ENCODE data around the gene COQ8B. TPM values are rescaled to one million over a fixed set of nuclear protein-coding genes. Genes with fewer than 3 reads are reported as not detected.

The COQ8B gene
- total RNA-seq, 2 experiments from 2014 or later = 23.4 to 33.5 TPM

- POLR2A ChIA-PET = no interaction called here
- CTCF ChIA-PET = interaction anchor here (1.2 to 1.6 kb wide), 2 partner anchors 21 to 136 kb away, joined by 3 read pairs; no protein-coding TSS in a partner anchor
- Mint-ChIP-seq H3K4me1 (no peaks in the 10 kb centered on the region), H3K27ac (no peak overlapping the region), H3K27me3 (no peaks in the 10 kb centered on the region), H3K9me3 (no peaks in the 10 kb centered on the region), H3K4me3 (no peak overlapping the region), H3K36me3 (ENCODE audit: low read depth) (peaks cover 6% of the 10 kb centered on the region)
- no peak for DNase-seq
Observed at GRCh38 chr19:40683437-40683836, 33.2 kb downstream of the COQ8B start.

DNA sequence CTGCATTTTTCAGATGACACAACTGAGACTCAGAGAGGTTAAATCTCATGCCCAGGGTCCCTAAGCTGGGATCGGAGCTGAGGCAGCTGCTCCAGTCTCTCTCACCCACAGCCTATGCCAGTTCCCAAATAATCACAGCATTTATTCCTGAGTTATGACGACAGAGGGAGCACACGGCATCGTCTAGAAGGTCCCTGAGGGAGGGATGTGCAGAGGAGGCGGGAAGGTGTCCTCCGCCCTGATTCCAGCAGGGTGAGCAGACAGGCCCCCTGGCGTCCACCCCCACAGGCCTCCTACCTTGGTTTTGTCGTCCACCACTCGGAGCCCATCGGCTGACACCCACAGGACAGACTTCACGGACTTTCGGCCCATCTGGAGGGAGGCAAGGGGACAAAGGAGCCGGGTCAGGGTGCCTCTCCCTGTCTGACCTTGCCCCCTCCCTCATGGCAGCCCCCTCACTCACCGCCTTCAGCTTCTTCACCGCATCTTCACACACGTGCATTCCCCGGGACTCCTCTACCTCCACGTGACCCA lies 34.2 kb downstream of the COQ8B start:
- Mint-ChIP-seq H3K27me3 (no peaks in the 10 kb centered on the region), H3K9me3 (no peaks in the 10 kb centered on the region), H3K36me3 (ENCODE audit: low read depth) (peaks cover 9% of the 10 kb centered on the region), H3K4me1 (no peaks in the 10 kb centered on the region), H3K27ac (no peak overlapping the region), H3K4me3 (no peak overlapping the region)
- POLR2A ChIA-PET = no interaction called here
- CTCF ChIA-PET = interaction anchor here (0.5 to 1.6 kb wide), 5 partner anchors 20 to 483 kb away, joined by 3 read pairs; no protein-coding TSS in a partner anchor
- no peak for DNase-seq

- H3K36me3 Mint-ChIP-seq (ENCODE audit: low read depth) = peaks cover 9% of the 10 kb centered on the region
- H3K27ac Mint-ChIP-seq = no peak overlapping the region
- H3K4me1 Mint-ChIP-seq = no peaks in the 10 kb centered on the region
- no peak for DNase-seq
- H3K4me3 Mint-ChIP-seq = no peak overlapping the region
- ChIA-PET CTCF (no interaction called here), POLR2A (no interaction called here)
- H3K27me3 Mint-ChIP-seq = no peaks in the 10 kb centered on the region
- no peaks in the 10 kb centered on the region for H3K9me3 Mint-ChIP-seq
Observed at GRCh38 chr19:40681039-40681438, 35.6 kb downstream of the COQ8B start.

DNA sequence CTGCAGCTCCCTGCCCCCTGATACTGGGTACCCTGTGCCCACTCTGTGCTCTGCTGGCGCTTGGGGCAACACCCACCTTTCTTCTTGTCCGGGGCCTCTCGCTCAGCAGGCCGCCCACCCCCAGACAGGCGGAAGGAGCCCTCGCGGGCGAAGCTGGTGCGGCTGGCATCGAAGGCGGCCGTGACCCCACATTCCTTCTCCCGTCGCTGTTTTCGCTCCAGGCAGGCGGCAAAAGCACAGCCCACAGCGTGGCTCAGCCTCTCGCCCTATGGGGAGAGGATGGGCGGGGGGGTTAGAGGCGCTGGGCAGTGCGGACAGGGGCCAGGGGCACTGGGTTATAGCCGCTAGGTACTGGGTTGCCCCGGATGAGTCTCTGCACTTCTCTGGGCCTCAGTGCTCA lies 39.5 kb downstream of the COQ8B start:
- CTCF ChIA-PET = no interaction called here

DNA sequence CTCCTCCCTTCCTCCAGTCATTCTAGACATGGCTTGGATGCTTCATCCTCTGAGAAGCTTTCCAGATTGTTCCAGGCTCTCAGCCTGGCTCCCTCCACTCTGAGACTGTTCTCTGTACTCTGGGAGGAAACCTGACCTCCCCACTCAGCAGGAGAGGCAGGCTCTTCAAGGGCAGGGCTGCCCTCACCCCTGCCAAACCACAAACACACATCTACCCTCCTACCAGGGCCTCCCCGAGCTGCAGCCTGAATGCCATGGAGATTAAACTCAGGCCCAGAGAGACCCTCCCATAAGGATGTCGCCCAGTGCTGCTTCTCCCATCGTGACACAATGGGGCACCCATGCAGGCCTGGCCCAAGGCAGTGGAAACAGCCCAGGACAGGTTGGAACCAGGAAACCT lies 42.4 kb downstream of the COQ8B start:
- ChIA-PET CTCF (interaction anchor here (0.7 to 1.2 kb wide), 2 partner anchors 57 to 104 kb away, joined by 3 to 4 read pairs; partner anchors contain the start of gene RAB4B), POLR2A (no interaction called here)
- Mint-ChIP-seq H3K27ac (no peak overlapping the region), H3K4me3 (peak overlapping the region; percentile 9), H3K36me3 (ENCODE audit: low read depth) (peaks cover 16% of the 10 kb centered on the region), H3K9me3 (no peaks in the 10 kb centered on the region), H3K4me1 (peaks cover 1% of the 10 kb centered on the region), H3K27me3 (no peaks in the 10 kb centered on the region)
- DNase-seq = no peak

More for the DNA sequence above, 39.5 kb downstream of the COQ8B start:
- DNase-seq = no peak
- Mint-ChIP-seq H3K4me3 (no peak overlapping the region), H3K9me3 (no peaks in the 10 kb centered on the region), H3K4me1 (peaks cover 1% of the 10 kb centered on the region), H3K36me3 (ENCODE audit: low read depth) (peaks cover 8% of the 10 kb centered on the region), H3K27ac (no peak overlapping the region), H3K27me3 (no peaks in the 10 kb centered on the region)
- POLR2A ChIA-PET = no interaction called here

DNA sequence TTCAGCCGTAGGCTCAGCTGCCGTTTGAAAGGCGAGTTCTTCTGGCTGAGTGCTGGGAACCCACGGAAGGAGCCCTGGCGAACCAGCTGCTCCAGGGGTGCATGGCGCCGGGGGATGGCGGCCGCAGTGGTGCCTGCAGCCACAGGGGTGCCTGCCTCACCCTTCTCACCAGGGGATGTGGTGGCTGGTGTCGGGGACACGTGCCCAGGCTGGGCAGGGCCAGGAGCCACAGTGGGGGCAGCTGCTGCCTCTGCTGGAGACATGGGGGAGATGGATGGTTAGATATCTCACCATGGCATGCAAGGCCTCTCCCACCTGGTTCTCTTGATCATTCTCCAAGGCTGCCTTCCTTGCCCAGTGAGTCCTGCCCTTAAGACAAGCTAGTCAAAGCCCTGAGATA lies 43.3 kb downstream of the COQ8B start:
- Mint-ChIP-seq H3K36me3 (ENCODE audit: low read depth) (peaks cover 20% of the 10 kb centered on the region), H3K9me3 (peaks cover 3% of the 10 kb centered on the region), H3K4me1 (peaks cover 1% of the 10 kb centered on the region), H3K4me3 (no peak overlapping the region), H3K27me3 (no peaks in the 10 kb centered on the region), H3K27ac (no peak overlapping the region)
- no peak for DNase-seq
- CTCF ChIA-PET = interaction anchor here (1.2 kb wide), 1 partner anchor 104 kb away, joined by 4 read pairs; the partner anchor contains the start of gene RAB4B
- POLR2A ChIA-PET = no interaction called here

GRCh38 chr19:40672573-40673299 lies 44.0 kb downstream of the COQ8B start:
- Mint-ChIP-seq H3K4me1 (peaks cover 1% of the 10 kb centered on the region), H3K27ac (no peak overlapping the region), H3K36me3 (ENCODE audit: low read depth) (peaks cover 21% of the 10 kb centered on the region), H3K27me3 (no peaks in the 10 kb centered on the region), H3K4me3 (no peak overlapping the region), H3K9me3 (peaks cover 3% of the 10 kb centered on the region)
- DNase-seq = no peak
- ChIA-PET CTCF (no interaction called here), POLR2A (no interaction called here)

DNA sequence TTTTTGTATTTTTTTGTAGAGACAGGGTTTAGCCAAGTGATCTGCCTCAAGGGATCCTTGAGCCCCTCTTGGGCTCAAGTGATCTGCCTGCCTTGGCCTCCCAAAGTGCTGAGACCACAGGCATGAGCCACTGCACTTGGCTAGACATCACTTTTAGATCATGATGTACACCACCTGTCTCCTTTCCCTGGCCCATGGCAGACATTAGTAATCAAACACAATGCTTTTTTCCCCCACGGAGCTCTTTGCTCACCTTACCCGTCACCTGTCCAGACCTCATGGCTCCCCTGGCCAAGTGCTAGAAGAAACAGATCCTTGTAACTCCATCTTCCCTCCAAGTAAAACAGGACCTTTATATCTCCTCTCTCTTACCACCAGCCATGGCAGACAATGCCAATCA lies 44.6 kb downstream of the COQ8B start:
- H3K36me3 Mint-ChIP-seq (ENCODE audit: low read depth) = peaks cover 20% of the 10 kb centered on the region
- H3K4me1 Mint-ChIP-seq = peaks cover 1% of the 10 kb centered on the region
- no peak for DNase-seq
- no peaks in the 10 kb centered on the region for H3K27me3 Mint-ChIP-seq
- no peak overlapping the region for H3K4me3 Mint-ChIP-seq
- H3K9me3 Mint-ChIP-seq = peaks cover 3% of the 10 kb centered on the region
- ChIA-PET CTCF (interaction anchor here (1.4 kb wide), 1 partner anchor 134 kb away, joined by 3 read pairs; no protein-coding TSS in a partner anchor), POLR2A (no interaction called here)
- H3K27ac Mint-ChIP-seq = no peak overlapping the region

GRCh38 chr19:40671404-40671803 lies 45.3 kb downstream of the COQ8B start:
- ChIA-PET POLR2A (no interaction called here), CTCF (interaction anchor here (1.4 kb wide), 1 partner anchor 135 kb away, joined by 3 read pairs; no protein-coding TSS in a partner anchor)
- Mint-ChIP-seq H3K36me3 (ENCODE audit: low read depth) (peaks cover 22% of the 10 kb centered on the region), H3K4me3 (no peak overlapping the region), H3K9me3 (peaks cover 3% of the 10 kb centered on the region), H3K27me3 (no peaks in the 10 kb centered on the region), H3K4me1 (peaks cover 1% of the 10 kb centered on the region), H3K27ac (no peak overlapping the region)
- DNase-seq = no peak

GRCh38 chr19:40668991-40669614 lies 47.6 kb downstream of the COQ8B start:
- Mint-ChIP-seq H3K9me3 (peaks cover 3% of the 10 kb centered on the region), H3K27me3 (no peaks in the 10 kb centered on the region), H3K36me3 (ENCODE audit: low read depth) (peaks cover 22% of the 10 kb centered on the region), H3K27ac (no peak overlapping the region), H3K4me1 (no peaks in the 10 kb centered on the region), H3K4me3 (no peak overlapping the region)
- no peak for DNase-seq
- POLR2A ChIA-PET = no interaction called here
- CTCF ChIA-PET = no interaction called here

DNA sequence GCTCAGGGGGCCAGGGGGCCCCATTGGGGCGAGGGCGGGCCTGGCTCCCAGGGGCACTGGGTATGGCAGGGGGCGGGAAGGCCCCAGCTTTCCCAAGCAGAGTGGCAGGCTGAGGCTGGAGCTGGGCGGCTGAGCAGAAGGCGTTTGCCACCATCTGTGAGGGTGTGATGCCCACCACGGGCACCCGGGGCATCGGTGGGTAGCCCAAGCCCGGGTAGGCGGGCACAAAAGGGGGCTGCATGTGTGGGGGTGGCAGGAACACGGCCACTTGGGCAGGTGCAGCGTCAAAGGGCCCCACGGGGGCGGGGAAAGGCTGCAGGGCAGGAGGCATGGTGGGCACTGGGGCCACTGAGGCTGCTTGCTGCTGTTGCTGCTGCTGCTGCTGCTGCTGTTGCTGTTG lies 49.1 kb downstream of the COQ8B start:
- H3K36me3 Mint-ChIP-seq (ENCODE audit: low read depth) = peaks cover 22% of the 10 kb centered on the region
- ChIA-PET CTCF (interaction anchor here (2.0 kb wide), 1 partner anchor 139 kb away, joined by 8 read pairs; no protein-coding TSS in a partner anchor), POLR2A (no interaction called here)
- peaks cover 11% of the 10 kb centered on the region for H3K4me1 Mint-ChIP-seq
- no peak overlapping the region for H3K27ac Mint-ChIP-seq
- no peak for DNase-seq
- H3K9me3 Mint-ChIP-seq = peaks cover 3% of the 10 kb centered on the region
- H3K4me3 Mint-ChIP-seq = no peak overlapping the region
- no peaks in the 10 kb centered on the region for H3K27me3 Mint-ChIP-seq

DNA sequence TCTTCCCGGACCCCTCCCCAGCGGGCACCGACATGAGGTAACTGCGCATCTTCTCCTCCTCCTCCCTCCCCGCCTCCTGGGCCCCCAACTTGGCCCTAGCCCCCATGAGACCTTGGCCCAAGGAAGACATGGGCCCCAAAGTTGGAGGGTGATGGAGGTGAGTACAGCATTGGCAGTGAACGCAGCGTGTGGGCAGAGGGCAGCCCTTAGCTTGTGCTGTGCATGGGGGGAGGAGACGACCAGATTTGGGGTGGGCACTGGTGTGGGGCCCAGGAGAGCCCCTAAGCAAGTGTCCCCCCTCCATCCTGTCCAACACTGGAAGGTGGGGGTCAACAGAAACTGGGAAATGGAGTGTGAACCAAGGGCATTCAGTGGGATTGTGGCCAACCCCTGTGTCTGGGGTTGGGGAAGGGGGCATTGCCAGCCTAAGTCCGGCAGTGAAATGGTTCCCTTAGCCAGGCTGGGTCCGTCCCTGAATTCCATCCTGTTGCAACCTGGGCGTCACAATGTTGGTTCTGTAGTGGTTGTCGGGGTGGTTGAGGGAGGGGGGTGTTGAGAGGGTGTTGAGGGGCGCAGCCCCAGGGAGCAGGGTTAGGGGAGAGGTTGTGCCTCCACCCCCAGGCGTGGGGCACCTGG lies 49.8 kb downstream of the COQ8B start:
- DNase-seq = no peak
- H3K27ac Mint-ChIP-seq = no peak overlapping the region
- H3K4me1 Mint-ChIP-seq = peaks cover 13% of the 10 kb centered on the region
- ChIA-PET CTCF (interaction anchor here (2.0 kb wide), 1 partner anchor 140 kb away, joined by 8 read pairs; no protein-coding TSS in a partner anchor), POLR2A (no interaction called here)
- H3K9me3 Mint-ChIP-seq = peaks cover 3% of the 10 kb centered on the region
- no peak overlapping the region for H3K4me3 Mint-ChIP-seq
- peaks cover 22% of the 10 kb centered on the region for H3K36me3 Mint-ChIP-seq (ENCODE audit: low read depth)
- no peaks in the 10 kb centered on the region for H3K27me3 Mint-ChIP-seq

Data from activated CD4-positive, alpha-beta T cell treated with anti-CD3 and anti-CD28 coated beads, Interleukin-2, amount 10 ng/mL, durations not matched to agents 7 days and 5 days (primary cell).